Islet of Langerhans (tissue), 1 donor: ENCODE measurements around the gene CSTF2T.

Experiments used
- FAIRE-seq: peaks from one replicate; lab custom pipeline; 2011; peaks lifted over from hg19 to GRCh38; lab: Jason Lieb, UNC

CSTF2T gene, protein sequence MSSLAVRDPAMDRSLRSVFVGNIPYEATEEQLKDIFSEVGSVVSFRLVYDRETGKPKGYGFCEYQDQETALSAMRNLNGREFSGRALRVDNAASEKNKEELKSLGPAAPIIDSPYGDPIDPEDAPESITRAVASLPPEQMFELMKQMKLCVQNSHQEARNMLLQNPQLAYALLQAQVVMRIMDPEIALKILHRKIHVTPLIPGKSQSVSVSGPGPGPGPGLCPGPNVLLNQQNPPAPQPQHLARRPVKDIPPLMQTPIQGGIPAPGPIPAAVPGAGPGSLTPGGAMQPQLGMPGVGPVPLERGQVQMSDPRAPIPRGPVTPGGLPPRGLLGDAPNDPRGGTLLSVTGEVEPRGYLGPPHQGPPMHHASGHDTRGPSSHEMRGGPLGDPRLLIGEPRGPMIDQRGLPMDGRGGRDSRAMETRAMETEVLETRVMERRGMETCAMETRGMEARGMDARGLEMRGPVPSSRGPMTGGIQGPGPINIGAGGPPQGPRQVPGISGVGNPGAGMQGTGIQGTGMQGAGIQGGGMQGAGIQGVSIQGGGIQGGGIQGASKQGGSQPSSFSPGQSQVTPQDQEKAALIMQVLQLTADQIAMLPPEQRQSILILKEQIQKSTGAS

GRCh38 chr10:51699475-51700227 is at the start of gene CSTF2T:
CSTF2T (minus strand) TSS chr10:51699595; CDS start chr10:51699549, 46 bp downstream.
- peak; percentile 94 for FAIRE-seq

DNA sequence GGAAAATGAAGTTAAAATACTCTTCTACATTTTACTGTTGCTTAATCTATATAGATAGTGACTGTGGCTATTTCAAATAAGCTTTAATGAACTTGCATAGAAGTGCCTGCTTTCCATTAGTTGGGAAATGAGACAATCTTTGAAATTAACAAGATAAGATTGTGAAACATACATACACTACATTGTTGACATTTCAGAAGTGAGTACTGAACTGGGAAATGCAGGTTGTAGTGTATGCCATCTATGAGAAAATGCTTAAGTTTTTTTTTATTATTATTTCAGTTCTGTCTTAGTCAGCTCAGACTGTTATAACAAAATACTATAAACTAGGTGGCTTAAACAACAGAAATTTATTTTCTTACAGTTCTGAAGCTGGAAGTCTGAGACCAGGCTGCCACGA is 49.6 kb upstream of the CSTF2T start:
- FAIRE-seq, result no peak

DNA sequence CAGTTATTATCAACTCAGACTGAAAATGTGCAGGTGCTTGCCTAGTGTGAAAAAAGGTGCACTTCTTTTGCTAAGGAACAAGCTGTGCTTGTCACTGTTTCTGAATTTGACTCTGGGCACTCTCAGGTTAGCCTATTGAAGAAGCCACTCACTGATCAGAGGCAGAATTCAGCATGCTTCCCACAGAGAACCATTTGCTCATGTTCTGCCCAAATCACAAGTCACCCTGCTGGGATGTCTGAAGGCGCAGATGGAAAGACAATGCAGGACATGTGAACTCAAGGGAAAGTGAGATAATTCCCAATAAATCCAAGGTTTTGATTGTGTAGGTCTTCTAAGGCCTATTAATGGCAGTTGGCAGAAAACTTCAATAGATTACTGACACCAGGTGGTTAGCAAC is 47.8 kb upstream of the CSTF2T start:
- FAIRE-seq, result no peak

DNA sequence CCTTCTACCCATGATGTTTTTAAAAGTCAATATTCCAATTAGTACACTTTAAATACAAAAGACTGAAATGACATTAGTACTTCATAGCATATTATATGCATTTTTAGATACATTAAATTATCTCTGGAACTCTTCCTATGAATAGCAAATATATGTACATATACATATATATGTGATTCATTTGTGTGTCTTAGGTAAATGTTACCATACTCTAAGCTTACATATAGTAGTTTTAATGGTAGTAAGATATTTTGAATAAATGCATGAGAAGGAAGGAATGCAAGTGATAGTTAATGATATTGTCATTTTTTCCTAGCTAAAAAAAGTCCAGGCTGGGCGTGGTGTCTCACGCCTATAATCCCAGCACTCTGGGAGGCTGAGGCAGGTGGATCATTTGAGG is 46.0 kb upstream of the CSTF2T start:
- no peak for FAIRE-seq

GRCh38 chr10:51744235-51745000 is 45.0 kb upstream of the CSTF2T start:
- FAIRE-seq, result no peak

DNA sequence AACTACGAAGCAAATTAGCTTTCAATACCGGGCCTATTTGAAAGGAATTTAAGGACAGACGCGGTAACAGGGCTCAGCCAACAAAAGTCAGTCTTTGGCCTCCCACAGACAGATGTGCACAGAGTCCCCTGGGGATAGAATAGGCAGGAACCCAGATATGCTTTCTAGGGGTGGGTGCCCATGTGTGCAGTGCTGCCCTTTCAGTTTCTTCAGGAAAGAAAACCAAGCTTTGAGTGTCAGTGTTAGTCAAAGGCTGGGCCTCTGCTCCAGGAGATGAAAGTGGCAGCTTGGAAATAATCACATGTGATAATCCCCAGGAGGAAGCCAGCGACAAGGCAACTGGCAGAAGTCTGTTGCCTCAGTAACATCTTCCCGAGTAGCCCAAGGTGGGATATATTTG is 43.8 kb upstream of the CSTF2T start:
- no peak for FAIRE-seq

GRCh38 chr10:51733057-51733456 is 33.7 kb upstream of the CSTF2T start:
- no peak for FAIRE-seq

DNA sequence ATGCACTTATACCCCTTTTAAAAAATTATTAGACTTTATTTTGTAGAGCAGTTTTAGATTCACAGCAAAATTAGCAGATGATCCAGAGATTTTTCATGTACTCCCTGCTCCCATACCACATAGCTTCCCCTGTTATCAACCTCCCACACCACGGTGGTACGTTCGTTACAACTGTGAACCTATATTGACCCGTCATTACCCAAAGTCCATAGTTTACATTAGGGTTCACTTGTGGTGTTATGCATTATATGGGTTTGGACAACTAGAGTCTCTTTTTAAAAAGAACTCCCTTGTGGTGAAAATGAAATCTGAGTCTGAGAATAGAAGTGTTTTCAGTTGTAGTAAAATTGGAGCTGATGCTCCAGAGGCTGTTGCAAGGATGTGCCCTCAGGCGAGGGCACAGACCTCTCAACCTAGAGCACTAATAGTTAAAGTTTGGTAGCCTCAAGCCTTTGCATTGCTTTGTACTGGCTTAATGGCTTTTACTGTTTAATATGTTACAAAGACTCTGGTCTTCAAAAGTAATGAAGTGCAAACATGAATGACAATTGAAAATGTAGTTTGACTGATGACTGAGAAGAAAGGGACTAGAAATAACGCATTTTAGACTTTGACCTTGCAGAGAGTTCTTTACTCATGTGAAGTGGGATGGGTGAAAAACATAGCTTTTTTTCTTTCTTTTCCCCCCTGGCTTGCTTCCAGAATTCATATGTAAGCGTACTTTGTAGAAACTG is 30.6 kb upstream of the CSTF2T start:
- no peak for FAIRE-seq

GRCh38 chr10:51724038-51724437 is 24.6 kb upstream of the CSTF2T start:
- FAIRE-seq, result no peak

DNA sequence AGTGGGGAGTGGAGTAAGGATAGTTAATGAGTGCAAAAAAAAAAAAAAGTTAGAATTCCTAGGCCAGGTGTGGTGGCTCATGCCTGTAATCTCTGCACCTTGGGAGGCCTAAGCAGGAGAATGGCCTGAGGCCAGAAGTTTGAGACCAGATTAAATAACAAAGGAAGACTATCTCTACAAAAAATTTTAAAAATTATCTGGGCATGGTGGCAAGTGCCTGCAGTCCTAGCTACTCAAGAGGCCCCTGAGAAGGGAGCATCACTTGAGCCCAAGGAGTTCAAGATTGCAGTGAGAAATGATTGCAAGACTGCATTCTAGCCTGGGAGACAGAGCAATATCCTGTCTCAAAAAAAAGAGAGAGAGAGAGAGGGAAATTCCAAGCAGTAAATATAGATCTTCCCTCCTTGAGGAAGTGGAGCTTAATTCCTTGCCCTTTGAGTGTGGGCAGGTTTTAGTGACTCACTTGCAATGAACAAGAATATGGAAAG is 19.5 kb upstream of the CSTF2T start:
- FAIRE-seq, result no peak

DNA sequence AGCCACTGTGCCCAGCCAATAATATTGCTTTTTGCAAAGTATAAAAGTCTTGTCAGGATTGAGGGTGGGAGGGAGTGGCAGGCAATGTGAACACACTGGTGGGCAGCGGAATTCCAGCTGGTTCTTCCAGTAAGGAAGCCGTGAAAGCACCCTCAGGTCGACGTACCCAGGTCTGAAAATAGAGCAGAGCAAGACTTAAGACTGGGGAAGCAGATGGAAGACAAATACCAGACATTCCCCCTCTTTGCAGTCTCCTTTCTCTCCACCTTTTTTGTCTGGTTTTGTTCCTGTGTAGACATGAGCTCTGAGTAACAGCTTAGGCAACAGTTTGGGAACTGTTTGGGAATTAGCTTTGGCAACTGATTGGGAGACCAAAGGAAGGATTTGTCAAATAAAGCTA is 17.6 kb upstream of the CSTF2T start:
- no peak for FAIRE-seq

DNA sequence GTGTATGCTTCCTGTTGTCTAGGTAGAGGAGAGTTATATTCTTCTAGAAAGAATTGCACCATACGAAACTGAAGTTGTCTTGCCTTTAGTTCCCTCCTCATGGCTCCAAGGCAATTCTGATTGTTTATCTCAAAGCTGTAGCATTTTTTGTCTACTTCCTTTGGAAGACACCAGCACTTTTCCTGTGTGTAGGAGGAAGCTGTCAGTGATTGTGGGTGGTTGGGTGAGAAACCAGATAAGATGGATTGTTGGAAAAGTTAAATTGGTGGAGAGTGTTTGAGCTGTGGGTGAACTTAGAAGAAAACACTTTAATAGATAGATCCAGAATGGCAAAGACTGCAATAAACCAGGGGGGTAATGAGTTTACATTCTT is 12.1 kb upstream of the CSTF2T start:
- no peak for FAIRE-seq

- FAIRE-seq, result no peak
These were observed 10.1 kb upstream of the CSTF2T start for GRCh38 chr10:51709324-51709972.

DNA sequence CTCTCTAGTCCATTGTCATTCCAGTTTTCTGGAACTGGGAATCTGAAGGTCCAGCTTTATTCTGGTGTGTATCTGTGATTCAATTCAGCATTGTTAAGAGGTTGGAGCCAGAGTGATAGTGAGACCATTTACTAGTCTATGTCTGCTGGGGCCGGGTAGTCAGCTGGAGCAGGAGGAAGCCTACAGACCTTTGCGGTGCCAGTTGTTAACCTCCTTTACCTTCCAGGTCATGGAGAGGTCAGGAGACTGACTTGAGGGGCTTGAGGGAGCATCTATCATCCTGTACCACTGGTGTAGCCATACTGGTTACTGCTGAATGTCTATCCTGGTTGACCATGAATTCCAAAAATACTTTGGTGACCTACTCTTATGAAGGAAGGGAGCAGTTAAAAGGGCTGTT is 9.2 kb upstream of the CSTF2T start:
- FAIRE-seq, result no peak

DNA sequence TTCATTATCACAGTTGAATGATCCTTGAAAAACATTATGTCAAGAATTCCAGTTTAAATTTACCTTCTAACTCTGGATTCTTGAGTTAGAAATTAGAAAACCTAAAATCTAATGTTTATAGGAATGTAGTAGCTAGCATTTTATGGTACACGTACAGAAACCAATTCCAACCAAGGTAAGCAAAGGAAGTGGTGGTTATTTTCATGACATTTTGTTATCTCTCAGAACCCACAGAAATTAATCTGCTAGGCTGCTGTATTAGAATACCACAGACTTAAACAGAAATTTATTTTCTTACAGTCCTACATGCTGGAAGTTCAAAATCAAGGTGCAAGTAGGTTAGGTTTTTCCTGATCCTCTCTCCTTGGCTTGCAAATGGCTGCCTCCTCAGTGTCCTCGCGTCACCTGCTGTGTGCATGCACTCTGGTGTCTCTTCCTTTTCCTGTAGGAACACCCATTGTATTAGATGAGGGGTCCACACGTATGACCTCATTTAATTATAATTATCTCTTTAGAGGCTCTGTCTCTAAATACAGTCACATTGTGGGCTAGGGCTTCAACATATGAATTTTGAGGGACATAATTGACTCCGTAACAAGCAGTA is 8.5 kb upstream of the CSTF2T start:
- no peak for FAIRE-seq

DNA sequence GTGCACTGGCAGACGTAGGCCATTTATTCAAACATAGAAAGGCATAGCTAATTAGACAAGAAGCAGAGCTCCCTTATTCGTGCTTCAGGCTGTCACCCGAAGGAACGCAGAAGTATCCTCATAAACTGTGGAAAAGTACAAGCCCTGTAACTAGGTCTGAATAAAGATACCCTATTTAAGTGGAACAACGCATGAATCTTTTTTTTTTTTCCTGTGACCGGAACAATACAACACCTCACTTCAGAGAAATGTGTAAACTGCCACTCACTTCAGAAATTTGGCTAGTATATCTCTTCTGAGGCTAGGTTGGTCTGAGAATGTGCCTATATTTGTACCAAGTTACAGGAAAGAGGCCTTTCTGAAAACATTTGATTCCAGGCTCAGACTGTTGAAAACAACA is 8.0 kb upstream of the CSTF2T start:
- FAIRE-seq, result no peak

GRCh38 chr10:51706225-51706624 is 6.8 kb upstream of the CSTF2T start:
- no peak for FAIRE-seq

DNA sequence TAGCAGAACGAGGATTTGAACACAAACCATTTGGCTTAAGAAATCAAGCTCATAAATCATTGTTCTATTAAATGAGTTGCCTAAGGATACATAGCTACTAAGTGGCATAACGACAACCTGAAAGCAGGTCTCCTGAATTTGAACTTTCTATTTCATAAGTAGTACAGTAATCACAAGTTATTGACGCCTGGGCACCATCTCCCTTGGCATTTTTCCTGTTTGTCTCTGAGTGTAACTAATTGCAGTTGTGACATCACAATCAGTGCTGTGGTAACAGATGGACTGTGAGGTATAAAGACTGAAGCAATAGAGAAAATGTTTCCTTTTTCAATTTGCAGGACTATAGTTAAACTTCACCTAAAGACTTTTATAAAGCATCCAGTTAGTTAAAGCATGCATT is 6.4 kb upstream of the CSTF2T start:
- FAIRE-seq, result no peak

- FAIRE-seq, result no peak
These were observed 928 bp upstream of the CSTF2T start for GRCh38 chr10:51700228-51700817.

GRCh38 chr10:51699145-51699474 is 285 bp downstream of the CSTF2T start:
- FAIRE-seq, result no peak
